Right renal pelvis (tissue), 4 donors: ENCODE measurements around the gene IGFBPL1. TPM values are rescaled to one million over a fixed set of nuclear protein-coding genes. Genes with fewer than 3 reads are reported as not detected.
A peak's percentile ranks its signal among the peaks of the same experiment; 100 is the strongest.
"Not testable (repeated sequence)": the region's sequence is repeated elsewhere in the genome, so short reads cannot be mapped to it uniquely, and the experiment has no call there.

Experiments
- DNase-seq, 4 donors: peaks; one replicate each; pipeline ENCODE4 v3.0.0-alpha.2; 2013; ENCODE audit warnings: low read depth in 4 of 4, low spot score in 3 of 4, missing footprints in 1 of 4
- polyA plus RNA-seq, 4 donors: library from polyadenylated mRNA; unstranded; fragments of 120-200 nt; gene quantifications; one replicate each; pipeline ENCODE4 v1.2.1, GENCODE V29; 2013; ENCODE audit not compliant: insufficient read length in 4 of 4

The IGFBPL1 gene
- polyA plus RNA-seq, 4 donors: 0.80 to 1.6 (median 1.5) TPM

GRCh38 chr9:38401994-38402393 is 22.3 kb downstream of the IGFBPL1 start:
- DNase-seq: no peak

DNA sequence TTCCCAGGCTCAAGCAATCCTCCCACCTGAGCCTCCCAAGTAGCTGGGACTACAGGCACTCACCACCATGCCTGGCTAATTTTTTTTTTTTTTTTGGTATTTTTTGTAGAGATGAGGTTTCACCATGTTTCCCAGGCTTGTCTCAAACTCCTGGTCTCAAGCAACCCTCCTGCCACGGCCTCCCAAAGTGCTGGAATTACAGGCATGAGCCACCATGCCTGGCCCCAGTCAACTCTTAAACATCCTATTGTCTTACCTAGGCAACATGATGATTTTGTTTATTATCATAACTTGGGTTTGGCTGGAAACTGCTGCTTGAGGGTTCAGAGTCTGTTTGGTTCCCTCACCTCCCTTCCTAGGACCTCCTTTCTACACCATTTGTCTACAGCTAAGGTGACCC is 25.1 kb downstream of the IGFBPL1 start:
- not testable (repeated sequence) for DNase-seq

GRCh38 chr9:38396371-38396671 is 27.9 kb downstream of the IGFBPL1 start:
- DNase-seq: no peak

- no peak for DNase-seq
These were observed 28.4 kb downstream of the IGFBPL1 start for GRCh38 chr9:38395653-38396370.

GRCh38 chr9:38394416-38394815 is 29.8 kb downstream of the IGFBPL1 start:
- DNase-seq: no peak

DNA sequence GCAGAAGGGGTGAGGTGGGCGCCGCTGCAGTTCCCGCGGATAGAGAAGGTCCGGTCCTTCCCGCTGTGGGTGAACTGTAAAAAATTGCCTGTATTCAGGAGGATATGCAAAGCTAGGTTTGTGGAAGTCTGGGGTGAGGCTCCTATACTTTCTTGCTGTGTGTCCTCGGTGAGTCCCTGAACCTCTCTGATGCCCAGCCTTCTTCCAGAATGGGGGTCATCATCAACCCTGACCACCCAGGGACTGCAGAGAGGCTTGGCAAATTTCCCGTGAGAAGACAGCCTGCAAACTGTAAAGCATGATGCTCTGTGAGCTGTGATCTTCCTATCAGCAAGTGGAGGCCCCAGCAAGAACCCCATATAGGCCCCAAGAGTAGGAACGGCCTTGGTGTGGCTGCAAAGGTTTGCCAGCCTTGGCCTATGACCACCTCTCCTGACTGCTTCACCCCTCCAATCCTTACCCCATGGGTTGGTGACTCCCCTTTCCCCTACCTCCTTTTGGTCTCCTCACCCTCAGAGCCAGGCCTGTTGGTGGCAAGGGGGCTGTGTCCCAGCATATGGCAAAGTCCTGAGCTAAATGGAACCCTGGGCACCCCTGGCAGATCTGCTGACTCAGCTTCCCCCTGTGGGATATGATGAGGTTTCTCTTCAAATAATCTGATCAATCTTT is 31.0 kb downstream of the IGFBPL1 start:
- DNase-seq: no peak

DNA sequence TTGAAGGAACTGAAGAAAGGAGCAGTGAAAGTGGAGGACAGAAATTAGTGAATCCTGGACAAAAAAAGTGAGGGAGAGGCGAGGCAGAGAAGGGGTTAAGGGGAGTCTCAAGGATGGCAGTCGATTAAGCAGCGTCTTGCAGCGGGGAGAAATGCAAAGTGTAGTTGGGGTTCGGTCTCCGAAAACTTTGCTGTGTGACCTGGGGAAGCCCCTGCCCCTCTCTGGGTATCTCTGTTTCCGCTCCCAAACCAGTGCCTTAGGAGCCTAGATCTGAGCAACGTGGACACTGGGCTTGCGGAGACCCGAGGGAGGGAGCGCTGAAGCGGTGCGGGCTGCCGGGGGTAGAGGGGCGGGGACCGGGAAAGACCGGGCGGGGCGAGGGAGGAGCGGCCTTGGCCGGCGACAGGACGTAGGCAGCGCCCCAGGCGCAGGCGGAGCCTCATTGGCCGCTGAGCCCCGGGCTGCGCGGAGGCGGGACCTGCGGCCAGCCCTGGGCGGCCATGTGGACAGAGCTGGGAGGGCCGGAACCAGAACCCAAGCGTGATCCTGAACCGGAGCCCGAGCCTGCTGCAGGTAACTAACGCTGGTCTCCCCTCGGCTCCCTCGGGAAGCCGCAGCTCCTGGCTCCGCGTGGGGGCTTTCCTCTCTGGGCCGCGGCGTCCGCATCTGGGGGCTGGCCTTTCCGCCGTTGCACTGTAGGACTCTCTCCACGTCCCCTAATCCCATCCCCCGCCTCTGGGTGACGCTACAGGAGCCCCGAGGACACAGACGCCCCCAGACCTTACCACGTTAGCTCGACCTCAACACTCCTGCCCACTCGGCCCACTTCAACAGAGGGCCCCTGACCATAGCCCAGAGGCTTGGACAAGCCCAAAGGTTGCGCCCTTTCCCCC is 31.8 kb downstream of the IGFBPL1 start, which contains the start of gene ALDH1B1:
Gene ALDH1B1, plus strand, starts transcription at position 468 of the 893 bp plus-strand sequence. CDS start 3,047 bp downstream, outside the sequence.
- DNase-seq: peak in 2 of 4 donors; percentile 64 to 77

- DNase-seq: no peak
These were observed 32.8 kb downstream of the IGFBPL1 start for GRCh38 chr9:38391278-38392118.

- no peak for DNase-seq
These were observed 33.4 kb downstream of the IGFBPL1 start for GRCh38 chr9:38390851-38391250.

DNA sequence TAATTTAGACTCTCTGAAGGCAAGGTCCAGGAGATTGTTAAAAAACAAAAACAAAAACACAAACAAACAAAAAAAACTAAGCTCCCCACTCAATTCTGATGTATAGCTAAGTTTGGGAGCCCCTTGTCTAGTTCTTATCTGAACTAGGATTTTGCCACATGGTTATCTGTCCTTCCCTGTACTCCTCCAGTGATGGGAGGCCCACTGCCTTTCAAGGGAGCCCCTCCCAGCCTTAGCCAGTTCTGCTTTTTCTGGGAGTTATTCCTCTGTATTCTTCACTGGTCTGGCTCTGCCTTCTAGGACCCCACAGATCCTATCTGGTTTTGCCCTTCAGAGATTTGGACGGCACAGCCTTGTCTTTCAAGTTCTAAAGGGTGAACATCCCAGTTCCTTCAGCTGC is 33.8 kb downstream of the IGFBPL1 start:
- DNase-seq: no peak

DNA sequence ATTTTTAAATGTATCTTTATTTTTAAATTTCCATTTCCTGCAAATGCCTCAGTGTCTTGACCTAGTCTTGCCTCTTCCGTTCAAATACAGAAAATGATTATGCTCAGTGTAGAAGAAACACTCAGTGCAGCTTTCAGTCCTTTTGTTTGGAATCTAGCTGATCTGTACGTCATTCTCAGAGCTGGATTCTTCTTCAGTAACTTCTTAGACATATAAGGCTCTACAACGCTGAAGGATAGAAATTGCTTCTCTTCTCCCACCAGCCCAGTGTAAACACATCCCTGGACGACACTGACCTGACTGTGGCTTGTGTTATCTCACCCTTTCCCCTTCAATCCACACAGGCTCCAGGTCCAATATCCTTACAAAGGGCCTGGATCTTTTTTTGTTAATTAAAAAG is 34.9 kb downstream of the IGFBPL1 start:
- no peak for DNase-seq

DNA sequence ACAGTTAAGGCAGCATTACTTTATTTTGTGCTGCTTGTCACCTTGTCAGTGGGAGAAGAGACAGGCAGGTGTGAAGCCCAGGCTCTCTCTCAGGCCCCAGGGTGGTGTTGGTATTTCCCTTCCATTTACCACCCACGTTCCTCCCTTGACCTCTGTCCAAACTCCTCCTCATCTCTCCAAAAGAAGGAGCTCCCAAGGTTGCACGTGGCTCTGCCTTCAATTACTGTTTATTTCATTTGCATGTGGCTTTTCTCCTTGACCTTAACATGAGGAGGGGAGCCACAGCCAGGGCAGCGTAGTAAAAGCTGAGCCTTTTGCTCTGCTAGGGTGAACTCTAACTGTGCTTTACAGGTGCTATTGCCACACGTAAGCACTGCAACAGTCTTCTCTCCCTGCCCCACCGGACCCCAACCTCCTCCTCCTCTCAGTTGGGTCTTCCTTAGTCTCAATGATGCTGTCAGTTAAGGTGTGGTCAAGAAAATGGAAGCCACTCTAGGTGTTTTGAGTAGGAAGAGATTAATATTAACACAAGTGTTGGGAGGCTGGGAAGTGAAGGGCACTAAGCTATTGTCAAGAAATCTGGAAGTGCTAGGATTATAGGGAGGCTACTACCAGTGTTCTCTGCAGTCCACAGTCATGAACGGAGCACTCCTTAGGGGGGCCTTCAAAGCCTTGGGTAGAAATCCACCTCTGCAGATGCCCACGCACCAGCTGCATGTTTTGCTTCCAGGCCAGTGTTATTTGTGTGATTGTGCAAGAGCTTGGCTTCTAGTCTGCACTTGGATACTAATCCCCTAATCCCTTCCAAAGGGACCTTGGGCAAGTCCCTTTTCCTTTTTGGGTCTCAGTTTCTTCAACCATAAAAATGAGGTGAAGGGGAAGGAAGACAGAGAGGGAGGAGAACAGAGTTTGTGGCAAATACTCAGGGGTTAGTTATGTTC is 35.7 kb downstream of the IGFBPL1 start:
- DNase-seq: no peak

GRCh38 chr9:38387751-38388150 is 36.5 kb downstream of the IGFBPL1 start:
- no peak for DNase-seq

DNA sequence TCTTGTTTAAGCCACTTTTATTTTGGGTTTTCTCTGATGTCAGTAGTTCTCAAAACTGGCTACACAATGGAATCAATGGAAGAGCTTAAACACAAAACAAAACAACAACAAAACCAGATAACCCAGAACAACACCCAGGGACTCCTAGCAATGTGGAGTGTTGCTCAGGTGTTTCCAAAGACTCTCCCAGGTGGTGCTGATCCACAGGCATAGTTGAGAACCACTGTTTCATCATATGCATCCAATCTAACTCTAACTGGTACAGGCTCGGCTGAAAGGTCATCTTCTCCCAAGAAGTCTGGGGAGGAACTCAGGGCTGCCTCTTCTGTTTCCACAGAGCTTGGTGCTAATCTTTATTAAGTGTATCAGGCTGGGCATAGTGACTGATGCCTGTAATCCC is 37.2 kb downstream of the IGFBPL1 start:
- DNase-seq: no peak

- DNase-seq: no peak
These were observed 37.8 kb downstream of the IGFBPL1 start for GRCh38 chr9:38386319-38386895.

DNA sequence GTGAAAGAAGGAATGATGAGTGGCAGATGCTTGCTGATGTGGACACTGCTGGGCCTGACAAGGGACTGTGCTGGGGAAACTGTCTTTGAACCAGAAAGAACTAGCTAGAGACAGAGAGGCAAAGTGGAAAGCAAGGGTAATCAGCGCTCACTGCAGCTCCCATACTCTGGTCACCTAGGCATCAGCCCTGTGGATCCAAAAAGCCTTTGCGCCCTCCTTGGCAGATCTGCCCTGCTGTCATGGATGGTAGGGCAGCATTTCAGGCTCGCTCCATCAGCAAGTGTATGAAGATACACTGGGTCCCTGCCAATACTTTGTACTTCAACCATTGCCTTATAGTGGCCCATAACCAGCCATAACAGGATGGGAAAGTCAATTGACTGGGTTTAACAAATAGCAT is 38.4 kb downstream of the IGFBPL1 start:
- DNase-seq: no peak

GRCh38 chr9:38384990-38385848 is 39.0 kb downstream of the IGFBPL1 start:
- DNase-seq: no peak

DNA sequence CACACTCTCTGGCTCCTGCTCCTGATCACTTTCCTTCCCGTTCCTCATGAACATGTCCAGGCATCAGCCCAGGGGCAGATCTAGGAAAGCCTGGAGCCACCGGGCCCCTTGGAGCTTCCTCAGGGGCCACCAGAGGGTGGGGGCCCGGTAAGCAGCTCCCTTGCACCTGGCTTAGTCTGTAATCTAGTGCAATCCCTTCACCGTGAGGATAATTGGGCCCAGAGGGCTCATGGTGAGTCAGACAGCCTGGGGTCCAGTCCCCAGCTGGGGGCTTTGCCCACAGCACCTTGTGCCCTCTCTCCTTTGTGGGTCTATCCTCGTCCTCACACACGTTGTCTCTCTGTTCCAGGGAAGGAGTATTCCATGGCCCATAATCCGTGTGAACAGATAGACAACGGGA is 42.1 kb downstream of the IGFBPL1 start:
- DNase-seq: no peak
